Uterus (tissue), 2 donors: Measurements from ENCODE around the gene CHST13.
"Not testable (repeated sequence)": the region's sequence is repeated elsewhere in the genome, so short reads cannot be mapped to it uniquely, and the experiment has no call there.

ENCODE experiments used
- CTCF ChIP-seq, 4 experiments: fragments of 200-600 bp in 2 of 4; fragments of 450-650 bp in 2 of 4; sonication (generic) in 2 of 4; IDR thresholded peaks; one replicate each; pipeline ENCODE4 v1.5.1; 2016 to 2019; ENCODE audit warnings: antibody characterized with exemption in 4 of 4, mild to moderate bottlenecking in 2 of 4, moderate library complexity in 1 of 4
- POLR2A ChIP-seq, 2 donors: fragments of 450-650 bp; IDR thresholded peaks; one replicate each; pipeline ENCODE4 v1.6.1; 2016; ENCODE audit warnings: antibody characterized with exemption in 2 of 2, mild to moderate bottlenecking in 1 of 2, moderate library complexity in 1 of 2

GRCh38 chr3:126534716-126535115 lies 10.8 kb downstream of the CHST13 start:
- not testable (repeated sequence) for TF ChIP-seq POLR2A, CTCF (IDR thresholded peaks at IDR 0.05)
